ENCODE results near the gene ITM2C. TPM values are rescaled to one million over a fixed set of nuclear protein-coding genes. Genes with fewer than 3 reads are reported as not detected.

ITM2C gene
- total and polyA plus RNA-seq, 2 of the 13 experiments (the other 11 are each of a cell fraction or from before 2014, with no cell fraction given): 70.5 to 270 TPM

- no peak for TF ChIP-seq KIAA2018 (CRISPR knock-in tag; IDR thresholded peaks at IDR 0.05; ENCODE audit: borderline replicate concordance)
- TF ChIP-seq ZNF276 (CRISPR knock-in tag; IDR thresholded peaks at IDR 0.05; ENCODE audit: low read depth): no peak; the same call in 1 of the 2 replicates
- no peak for TF ChIP-seq TARDBP (CRISPR knock-in tag; IDR thresholded peaks at IDR 0.05)
- 0 out of 2 replicates have a peak, but pooled peaks have one; percentile 23 for TF ChIP-seq CREB1 (IDR thresholded peaks at IDR 0.05)
- TF ChIP-seq CREB1 (CRISPR knock-in tag; IDR thresholded peaks at IDR 0.05): no peak
- peak; percentile 78 for TF ChIP-seq ZFY (CRISPR knock-in tag; IDR thresholded peaks at IDR 0.05)
- TF ChIP-seq ZNF350 (CRISPR knock-in tag; IDR thresholded peaks at IDR 0.05; ENCODE audit: borderline replicate concordance, low read depth): peak; percentile 39; the same call in 1 of the 2 replicates
- TF ChIP-seq ZNF782 (CRISPR knock-in tag; IDR thresholded peaks at IDR 0.05; ENCODE audit: borderline replicate concordance): peak; percentile 47; the same call in 1 of the 2 replicates
- TF ChIP-seq HMGXB4 (CRISPR knock-in tag; IDR thresholded peaks at IDR 0.05; ENCODE audit: borderline replicate concordance in 1 of 2, low read depth in 1 of 2): peak; percentile 73 to 77; a peak in 3 of 4 replicates
- TF ChIP-seq ZSCAN21 (CRISPR knock-in tag; IDR thresholded peaks at IDR 0.05; ENCODE audit: borderline replicate concordance): peak; percentile 76; the same call in 1 of the 2 replicates
- TF ChIP-seq KLF16 (CRISPR knock-in tag; IDR thresholded peaks at IDR 0.05): peak in 1 of 2 experiments; percentile 60; a peak in 2 of 4 replicates
- TF ChIP-seq HMG20B (CRISPR knock-in tag; conservative IDR thresholded peaks at IDR 0.05): no peak
- TF ChIP-seq GRHL1 (CRISPR knock-in tag; conservative IDR thresholded peaks at IDR 0.05): no peak
- TF ChIP-seq ZNF737 (CRISPR knock-in tag; IDR thresholded peaks at IDR 0.05; ENCODE audit: borderline replicate concordance): no peak
These were observed at the start of gene ITM2C (continued) for GRCh38 chr2:230864605-230865306.
